B cell (primary cell): ENCODE results near the gene EGLN3. TPM values are rescaled to one million over a fixed set of nuclear protein-coding genes. Genes with fewer than 3 reads are reported as not detected.

Source experiments
- ATAC-seq: fragments of 200-7000 bp; cut with Tn5 transposase; one replicate; pipeline ENCODE4 v1.10.0; 2021; ENCODE audit warnings: low read depth, mild to moderate bottlenecking, moderate number of reproducible peaks, moderate library complexity
- CTCF ChIA-PET: fragments of 350-600 bp; sonication (Branson Sonifier 250); formaldehyde crosslinking; loops from one replicate; lab custom pipeline; 2021; ENCODE audit warnings: antibody characterized with exemption, inconsistent platforms; lab: Charles Lee
- POLR2A ChIA-PET: fragments of 350-600 bp; sonication (Branson Sonifier 250); formaldehyde crosslinking; loops from one replicate; lab custom pipeline; 2021; ENCODE audit warnings: antibody characterized with exemption; lab: Charles Lee
- DNase-seq: peaks from one replicate; pipeline ENCODE4 v3.0.0; 2013
- H2AFZ ChIP-seq: 2 replicates; pipeline ENCODE4 v1.6.1; 2012; ENCODE audit warnings: mild to moderate bottlenecking, low read depth, low read length; ENCODE audit not compliant: insufficient read depth, poor library complexity, severe bottlenecking
- H3K27ac ChIP-seq, 2 donors: 1 replicate in 1 of 2; 2 replicates in 1 of 2; pipeline ENCODE4 v1.5.1; 2012 to 2013; ENCODE audit warnings: low read length in 2 of 2, mild to moderate bottlenecking in 2 of 2, moderate library complexity in 1 of 2
- H3K27me3 ChIP-seq, 4 experiments: fragments of 200-600 bp in 1 of 4; sonication (generic) in 1 of 4; replicated peaks in 1 of 4; 1 replicate in 2 of 4; 2 replicates in 2 of 4; pipeline versions ENCODE4 v1.6.1 to v1.7.0; 2013 to 2016; ENCODE audit warnings: low read length in 3 of 4, mild to moderate bottlenecking in 2 of 4, mixed read lengths in 1 of 4, moderate library complexity in 1 of 4; ENCODE audit not compliant: insufficient read depth in 4 of 4, control insufficient read depth in 3 of 4; ENCODE audit errors: control extremely low read depth in 1 of 4
- H3K36me3 ChIP-seq, 2 experiments: replicated peaks in 1 of 2; 1 replicate in 1 of 2; 2 replicates in 1 of 2; pipeline versions ENCODE4 v1.6.1 to v1.7.1; 2013; ENCODE audit warnings: low read length in 1 of 2; ENCODE audit not compliant: insufficient read depth in 2 of 2, control insufficient read depth in 1 of 2; ENCODE audit errors: control extremely low read depth in 1 of 2, extremely low read depth in 1 of 2
- H3K4me1 ChIP-seq, 2 donors: fragments of 200-600 bp in 1 of 2; sonication (generic) in 1 of 2; 1 replicate in 1 of 2; 2 replicates in 1 of 2; pipeline versions ENCODE4 v1.5.1 to v1.6.1; 2013 to 2017; ENCODE audit warnings: low read length in 2 of 2; ENCODE audit not compliant: control insufficient read depth in 2 of 2, insufficient read depth in 2 of 2
- H3K4me2 ChIP-seq: replicated peaks from 2 replicates; pipeline ENCODE3; 2012; ENCODE audit warnings: mild to moderate bottlenecking, low read depth, low read length; ENCODE audit not compliant: poor library complexity, severe bottlenecking
- H3K4me3 ChIP-seq, 5 experiments: fragments of 200-600 bp in 1 of 5; sonication (generic) in 1 of 5; 1 replicate in 3 of 5; 2 replicates in 2 of 5; pipeline versions ENCODE4 v1.5.1 to v1.7.0; 2011 to 2016; ENCODE audit warnings: low read length in 4 of 5, mild to moderate bottlenecking in 4 of 5, low read depth in 2 of 5, control low read depth in 1 of 5, moderate library complexity in 1 of 5; ENCODE audit not compliant: insufficient read depth in 1 of 5; ENCODE audit errors: control extremely low read depth in 1 of 5, extremely low read depth in 1 of 5
- H3K79me2 ChIP-seq: fragments of 200-600 bp; sonication (generic); one replicate; pipeline ENCODE4 v1.6.0; 2016; ENCODE audit warnings: low read length; ENCODE audit not compliant: control insufficient read depth, insufficient read depth
- H3K9ac ChIP-seq: fragments of 200-600 bp; sonication (generic); 2 replicates; pipeline ENCODE4 v1.6.1; 2017; ENCODE audit warnings: mild to moderate bottlenecking, low read length, moderate library complexity
- H3K9me3 ChIP-seq, 3 donors: one replicate each; pipeline versions ENCODE4 v1.6.1 to v1.7.1; 2013; ENCODE audit warnings: low read length in 2 of 3; ENCODE audit not compliant: control insufficient read depth in 2 of 3, insufficient read depth in 1 of 3; ENCODE audit errors: control extremely low read depth in 1 of 3
- H4K20me1 ChIP-seq: 2 replicates; pipeline ENCODE4 v1.6.0; 2012; ENCODE audit warnings: mild to moderate bottlenecking, low read length; ENCODE audit not compliant: insufficient read depth, control insufficient read depth, poor library complexity, severe bottlenecking
- H3K27ac Mint-ChIP-seq: one replicate; pipeline ENCODE4 v1.8.0; 2021; ENCODE audit warnings: mixed read lengths
- H3K27me3 Mint-ChIP-seq: one replicate; pipeline ENCODE4 v1.8.0; 2021; ENCODE audit warnings: mixed read lengths
- H3K4me1 Mint-ChIP-seq: one replicate; pipeline ENCODE4 v1.8.0; 2021; ENCODE audit warnings: mixed read lengths
- H3K4me3 Mint-ChIP-seq: one replicate; pipeline ENCODE4 v1.8.0; 2021; ENCODE audit warnings: mixed read lengths
- H3K9me3 Mint-ChIP-seq: one replicate; pipeline ENCODE4 v1.8.0; 2022; ENCODE audit warnings: mixed read lengths; ENCODE audit not compliant: insufficient read depth
- EZH2 ChIP-seq: IDR thresholded peaks from 2 replicates; pipeline ENCODE4 v1.6.1; 2012; ENCODE audit warnings: borderline replicate concordance, low read depth, mild to moderate bottlenecking, moderate library complexity, low read length; ENCODE audit not compliant: insufficient read depth, poor library complexity, severe bottlenecking
- WGBS: methylation state at CpG from one replicate; pipeline ENCODE4 v1.1.5; 2013; ENCODE audit warnings: missing lambda C conversion rate; ENCODE audit not compliant: insufficient coverage; 5-methylcytosine and 5-hydroxymethylcytosine counted together
- intact Hi-C: fragments of 100-400 bp; cut with micrococcal nuclease; formaldehyde crosslinking; loops from one replicate; pipeline ENCODE4 v1.10.0; 2022
- polyA plus RNA-seq: library from polyadenylated mRNA; depleted of rRNA; stranded (reverse); fragments of >200 nt; gene quantifications from 2 replicates; pipeline ENCODE4 v1.2.3, GENCODE V29; 2012
- total RNA-seq, 2 donors: library from RNA; stranded (reverse); fragments of 120-200 nt in 1 of 2; gene quantifications; 1 replicate in 1 of 2; 2 replicates in 1 of 2; pipeline versions ENCODE4 v1.2.3 to v1.2.4, GENCODE V29; 2013 to 2022
- TF ChIP-seq, protein P1 (sequence below): fragments of 200-600 bp; IDR thresholded peaks from one replicate; pipeline ENCODE4 v1.8.0; 2022; ENCODE audit warnings: antibody characterized with exemption, mild to moderate bottlenecking

The EGLN3 gene
- total and polyA plus RNA-seq, 2 donors (not counting 1 experiment from before 2014, with no cell fraction given), result 0.69 to 1.7 TPM

DNA sequence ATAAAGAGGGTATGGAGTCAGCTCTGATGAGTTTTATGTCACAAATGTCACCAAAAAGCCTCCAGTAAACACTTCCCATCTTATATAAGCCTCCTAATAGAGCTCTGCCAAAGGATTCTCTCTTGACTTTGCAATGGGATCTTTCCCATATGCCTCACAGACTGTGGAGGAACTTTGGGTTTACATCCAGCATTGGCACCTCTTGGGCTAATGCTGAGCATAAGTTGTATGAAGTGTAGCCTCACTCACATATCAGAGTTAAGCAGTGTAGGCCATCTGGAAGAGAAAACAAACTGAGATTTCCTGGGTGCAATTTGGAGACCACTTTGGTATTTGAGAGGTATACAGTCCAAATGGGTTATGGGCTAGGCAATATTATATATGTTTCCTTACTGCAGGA lies 24.9 kb downstream of the EGLN3 start:
- DNase-seq (no peak), ATAC-seq (no peak)
- H3K79me2 ChIP-seq, result no peaks in the 10 kb centered on the region
- H3K4me3 Mint-ChIP-seq, result no peak overlapping the region
- no peaks in the 10 kb centered on the region for H3K4me1 Mint-ChIP-seq
- no peaks in the 10 kb centered on the region for H3K9me3 Mint-ChIP-seq
- CTCF ChIA-PET, result no interaction called here
- H4K20me1 ChIP-seq, result no peaks in the 10 kb centered on the region
- no peak overlapping the region for H3K27ac Mint-ChIP-seq
- H3K36me3 ChIP-seq, result no peaks in the 10 kb centered on the region
- no peak for TF ChIP-seq EZH2
- TF ChIP-seq, protein P1, sequence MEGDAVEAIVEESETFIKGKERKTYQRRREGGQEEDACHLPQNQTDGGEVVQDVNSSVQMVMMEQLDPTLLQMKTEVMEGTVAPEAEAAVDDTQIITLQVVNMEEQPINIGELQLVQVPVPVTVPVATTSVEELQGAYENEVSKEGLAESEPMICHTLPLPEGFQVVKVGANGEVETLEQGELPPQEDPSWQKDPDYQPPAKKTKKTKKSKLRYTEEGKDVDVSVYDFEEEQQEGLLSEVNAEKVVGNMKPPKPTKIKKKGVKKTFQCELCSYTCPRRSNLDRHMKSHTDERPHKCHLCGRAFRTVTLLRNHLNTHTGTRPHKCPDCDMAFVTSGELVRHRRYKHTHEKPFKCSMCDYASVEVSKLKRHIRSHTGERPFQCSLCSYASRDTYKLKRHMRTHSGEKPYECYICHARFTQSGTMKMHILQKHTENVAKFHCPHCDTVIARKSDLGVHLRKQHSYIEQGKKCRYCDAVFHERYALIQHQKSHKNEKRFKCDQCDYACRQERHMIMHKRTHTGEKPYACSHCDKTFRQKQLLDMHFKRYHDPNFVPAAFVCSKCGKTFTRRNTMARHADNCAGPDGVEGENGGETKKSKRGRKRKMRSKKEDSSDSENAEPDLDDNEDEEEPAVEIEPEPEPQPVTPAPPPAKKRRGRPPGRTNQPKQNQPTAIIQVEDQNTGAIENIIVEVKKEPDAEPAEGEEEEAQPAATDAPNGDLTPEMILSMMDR, result no peak
- POLR2A ChIA-PET, result no interaction called here
- H3K27ac ChIP-seq, result no peak overlapping the region
- no peak overlapping the region for H3K9ac ChIP-seq
- no peak overlapping the region for H3K4me3 ChIP-seq
- H3K27me3 ChIP-seq, result no peaks in the 10 kb centered on the region
- no peaks in the 10 kb centered on the region for H3K4me1 ChIP-seq
- H2AFZ ChIP-seq, result no peak overlapping the region
- no peak overlapping the region for H3K4me2 ChIP-seq
- no peaks in the 10 kb centered on the region for H3K9me3 ChIP-seq
- intact Hi-C loops, result no loop called here
- no peaks in the 10 kb centered on the region for H3K27me3 Mint-ChIP-seq

DNA sequence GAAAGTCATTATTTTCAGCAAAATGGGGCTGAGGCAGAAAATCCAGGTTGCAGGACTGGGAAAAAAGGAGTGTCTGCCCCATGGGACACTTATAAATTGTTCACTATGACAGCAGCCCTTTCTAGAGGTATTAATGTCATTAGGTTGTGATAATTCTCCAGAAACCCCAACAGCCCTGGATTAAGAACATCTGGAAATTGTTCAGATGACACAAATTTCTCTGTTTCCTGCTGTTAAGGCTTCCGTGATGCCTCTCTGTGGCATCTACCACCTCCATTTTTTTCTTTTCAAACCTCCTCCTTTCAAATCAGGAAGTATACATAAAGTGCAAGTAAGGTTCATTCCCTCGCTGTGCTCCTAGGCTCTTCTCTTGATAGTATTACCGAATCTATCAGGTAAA lies 25.6 kb downstream of the EGLN3 start:
- no peak for DNase-seq
- no peaks in the 10 kb centered on the region for H3K27me3 Mint-ChIP-seq
- H3K4me3 Mint-ChIP-seq, result no peak overlapping the region
- no peak for TF ChIP-seq EZH2
- H2AFZ ChIP-seq, result no peak overlapping the region
- no peak overlapping the region for H3K9ac ChIP-seq
- H3K27me3 ChIP-seq, result no peaks in the 10 kb centered on the region
- H3K4me2 ChIP-seq, result no peak overlapping the region
- WGBS, result 40% methylated on average over 1 of the region's 3 CpGs
- H3K9me3 ChIP-seq, result no peaks in the 10 kb centered on the region
- POLR2A ChIA-PET, result no interaction called here
- no peaks in the 10 kb centered on the region for H4K20me1 ChIP-seq
- no peaks in the 10 kb centered on the region for H3K4me1 Mint-ChIP-seq
- H3K4me1 ChIP-seq, result no peaks in the 10 kb centered on the region
- H3K36me3 ChIP-seq, result no peaks in the 10 kb centered on the region
- no peak overlapping the region for H3K27ac ChIP-seq
- CTCF ChIA-PET, result no interaction called here
- H3K4me3 ChIP-seq, result no peak overlapping the region
- no peak overlapping the region for H3K27ac Mint-ChIP-seq
- H3K79me2 ChIP-seq, result no peaks in the 10 kb centered on the region
- ATAC-seq, result no peak
- H3K9me3 Mint-ChIP-seq, result no peaks in the 10 kb centered on the region
- intact Hi-C loops, result no loop called here
